SK-N-SH (cell line): ENCODE measurements around the gene BRD1.

Source experiments
- CTCF ChIP-seq: fragments of 200-600 bp; sonication (generic); IDR thresholded peaks from 2 replicates; pipeline ENCODE4 v1.6.1; 2017; ENCODE audit warnings: antibody characterized with exemption, mild to moderate bottlenecking, moderate library complexity
- EP300 ChIP-seq, 2 experiments: IDR thresholded peaks; 2 replicates each; pipeline versions ENCODE4 v1.4.0 to v1.6.1; 2012; ENCODE audit warnings: borderline replicate concordance in 1 of 2, low read depth in 1 of 2, low read length in 1 of 2
- FOSL2 ChIP-seq: IDR thresholded peaks from 2 replicates; pipeline ENCODE4 v1.4.0; 2012; ENCODE audit warnings: low read depth, mild to moderate bottlenecking, moderate library complexity, borderline replicate concordance
- FOXM1 ChIP-seq: IDR thresholded peaks from 2 replicates; pipeline ENCODE4 v1.4.0; 2012; ENCODE audit warnings: low read depth, mild to moderate bottlenecking
- MAX ChIP-seq: IDR thresholded peaks from 2 replicates; pipeline ENCODE4 v1.4.0; 2012; ENCODE audit warnings: low read depth
- MXI1 ChIP-seq: IDR thresholded peaks from 2 replicates; pipeline ENCODE4 v1.6.1; 2012; ENCODE audit warnings: mild to moderate bottlenecking, low read depth, low read length, improper control_type of control experiment
- NRF1 ChIP-seq: IDR thresholded peaks from 2 replicates; pipeline ENCODE4 v1.6.1; 2012; ENCODE audit warnings: low read depth, mild to moderate bottlenecking, low read length
- PBX3 ChIP-seq: IDR thresholded peaks from 2 replicates; pipeline ENCODE4; 2012
- RXRA ChIP-seq: IDR thresholded peaks from 2 replicates; pipeline ENCODE4 v1.4.0; 2012; ENCODE audit warnings: low read depth, mild to moderate bottlenecking, borderline replicate concordance
- TAF1 ChIP-seq: IDR thresholded peaks from 2 replicates; pipeline ENCODE4 v1.6.1; 2012; ENCODE audit warnings: low read depth, mild to moderate bottlenecking, low read length, moderate library complexity, borderline replicate concordance
- USF1 ChIP-seq: IDR thresholded peaks from 2 replicates; pipeline ENCODE4 v1.4.0; 2012; ENCODE audit warnings: low read depth, borderline replicate concordance
- ZBTB33 ChIP-seq: IDR thresholded peaks from 2 replicates; pipeline ENCODE4 v1.4.0; 2012; ENCODE audit warnings: low read depth, borderline replicate concordance

- TF ChIP-seq PBX3 (no peak), EP300 (IDR thresholded peaks at IDR 0.05; ENCODE audit: borderline replicate concordance in 1 of 2, low read depth in 1 of 2, low read length in 1 of 2) (no peak), FOSL2 (no peak), RXRA (no peak), ZBTB33 (no peak), CTCF (no peak), FOXM1 (no peak), TAF1 (no peak), MAX (no peak), NRF1 (no peak), USF1 (no peak), MXI1 (no peak)
Observed at GRCh38 chr22:49787861-49788260, 39.8 kb downstream of the BRD1 start.
